Measurements from ENCODE around the gene GRAP2.

GRAP2 gene

GRCh38 chr22:39941601-39942000, 40.7 kb downstream of the GRAP2 start:
- Histone ChIP-seq H3K27ac (ENCODE audit: low read length) (no peak overlapping the region), H2AFZ (ENCODE audit: low read length) (no peak overlapping the region), H3K9me2 (replicated peaks; ENCODE audit: insufficient read depth, low read length) (no peaks in the 10 kb centered on the region), H3K79me2 (ENCODE audit: low read length) (no peaks in the 10 kb centered on the region), H3K4me3 (ENCODE audit: low read length) (no peak overlapping the region), H3K9ac (ENCODE audit: low read length) (no peak overlapping the region), H3K4me1 (ENCODE audit: low read length) (no peaks in the 10 kb centered on the region), H3K4me2 (ENCODE audit: low read depth, low read length) (no peak overlapping the region), H4K20me1 (ENCODE audit: insufficient read depth, low read length) (no peaks in the 10 kb centered on the region), H3K36me3 (replicated peaks; ENCODE audit: insufficient read depth, low read length) (no peaks in the 10 kb centered on the region), H3K9me3 (replicated peaks; ENCODE audit: insufficient read depth, low read length) (no peaks in the 10 kb centered on the region), H3K27me3 (replicated peaks; ENCODE audit: insufficient read depth, low read length) (no peaks in the 10 kb centered on the region), H3F3A (ENCODE audit: insufficient read depth, low read length) (no peaks in the 10 kb centered on the region)
- TF ChIP-seq EZH2phosphoT487 (IDR thresholded peaks at IDR 0.05; ENCODE audit: low read length) = no peak
- TF ChIP-seq CTCF (IDR thresholded peaks at IDR 0.05; ENCODE audit: low read length) = no peak
- TF ChIP-seq EZH2 (optimal IDR thresholded peaks at IDR 0.05; ENCODE audit: low read depth, low read length) = no peak
- DNase-seq = no peak

GRCh38 chr22:39942439-39943230, 41.8 kb downstream of the GRAP2 start:
- H3F3A ChIP-seq (ENCODE audit: insufficient read depth, low read length) = no peaks in the 10 kb centered on the region
- H2AFZ ChIP-seq (ENCODE audit: low read length) = no peak overlapping the region
- H3K4me3 ChIP-seq (ENCODE audit: low read length) = no peak overlapping the region
- peaks cover 9% of the 10 kb centered on the region for H3K4me1 ChIP-seq (ENCODE audit: low read length)
- H3K9ac ChIP-seq (ENCODE audit: low read length) = no peak overlapping the region
- DNase-seq = no peak
- no peaks in the 10 kb centered on the region for H4K20me1 ChIP-seq (ENCODE audit: insufficient read depth, low read length)
- H3K4me2 ChIP-seq (ENCODE audit: low read depth, low read length) = no peak overlapping the region
- no peak overlapping the region for H3K27ac ChIP-seq (ENCODE audit: low read length)
- TF ChIP-seq CTCF (IDR thresholded peaks at IDR 0.05; ENCODE audit: low read length) (no peak), EZH2 (optimal IDR thresholded peaks at IDR 0.05; ENCODE audit: low read depth, low read length) (no peak), EZH2phosphoT487 (IDR thresholded peaks at IDR 0.05; ENCODE audit: low read length) (no peak)
- H3K79me2 ChIP-seq (ENCODE audit: low read length) = no peaks in the 10 kb centered on the region
- H3K9me3 ChIP-seq (replicated peaks; ENCODE audit: insufficient read depth, low read length) = no peaks in the 10 kb centered on the region
- H3K36me3 ChIP-seq (replicated peaks; ENCODE audit: insufficient read depth, low read length) = no peaks in the 10 kb centered on the region
- no peaks in the 10 kb centered on the region for H3K9me2 ChIP-seq (replicated peaks; ENCODE audit: insufficient read depth, low read length)
- no peaks in the 10 kb centered on the region for H3K27me3 ChIP-seq (replicated peaks; ENCODE audit: insufficient read depth, low read length)

DNA sequence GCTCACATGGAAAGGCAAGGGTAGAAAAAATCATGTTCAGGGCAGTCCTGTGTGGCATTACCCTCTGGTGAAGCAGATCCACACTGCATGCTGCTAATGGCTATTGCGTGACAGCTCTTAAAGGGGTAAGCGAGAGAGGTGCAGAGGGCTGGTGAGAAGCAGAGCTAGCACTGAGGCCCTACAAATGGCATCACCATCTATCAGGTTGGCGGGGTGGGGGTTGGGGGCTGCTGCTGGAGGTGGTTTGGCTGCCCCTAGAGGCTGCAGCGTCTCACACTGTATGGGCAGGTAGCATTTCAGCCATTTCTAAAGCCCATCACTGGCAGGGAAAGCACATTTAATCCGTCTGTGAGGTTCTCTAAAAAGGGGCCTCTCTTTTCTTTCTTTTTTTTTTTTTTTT, 42.5 kb downstream of the GRAP2 start:
- H3K9me2 ChIP-seq (replicated peaks; ENCODE audit: insufficient read depth, low read length) = no peaks in the 10 kb centered on the region
- TF ChIP-seq EZH2 (optimal IDR thresholded peaks at IDR 0.05; ENCODE audit: low read depth, low read length) = no peak
- no peak for TF ChIP-seq CTCF (IDR thresholded peaks at IDR 0.05; ENCODE audit: low read length)
- TF ChIP-seq EZH2phosphoT487 (IDR thresholded peaks at IDR 0.05; ENCODE audit: low read length) = no peak
- peaks cover 14% of the 10 kb centered on the region for H3K4me1 ChIP-seq (ENCODE audit: low read length)
- no peak overlapping the region for H3K4me2 ChIP-seq (ENCODE audit: low read depth, low read length)
- DNase-seq = no peak
- H3K27ac ChIP-seq (ENCODE audit: low read length) = no peak overlapping the region
- H3K79me2 ChIP-seq (ENCODE audit: low read length) = no peaks in the 10 kb centered on the region
- no peaks in the 10 kb centered on the region for H3K36me3 ChIP-seq (replicated peaks; ENCODE audit: insufficient read depth, low read length)
- no peaks in the 10 kb centered on the region for H3K27me3 ChIP-seq (replicated peaks; ENCODE audit: insufficient read depth, low read length)
- no peak overlapping the region for H2AFZ ChIP-seq (ENCODE audit: low read length)
- H4K20me1 ChIP-seq (ENCODE audit: insufficient read depth, low read length) = no peaks in the 10 kb centered on the region
- no peak overlapping the region for H3K9ac ChIP-seq (ENCODE audit: low read length)
- H3K9me3 ChIP-seq (replicated peaks; ENCODE audit: insufficient read depth, low read length) = no peaks in the 10 kb centered on the region
- no peaks in the 10 kb centered on the region for H3F3A ChIP-seq (ENCODE audit: insufficient read depth, low read length)
- no peak overlapping the region for H3K4me3 ChIP-seq (ENCODE audit: low read length)
